Activated CD4-positive, alpha-beta T cell treated with anti-CD3 and anti-CD28 coated beads, Interleukin-2, Interleukin-4, amounts not matched to agents 100 ng/mL and 50 ng/mL, durations not matched to agents 16 hours and 8 hours (primary cell): Measurements from ENCODE around the gene TPCN2.

Experiments
- DNase-seq: peaks from one replicate; pipeline ENCODE4 v3.0.0-alpha.2; 2020; ENCODE audit warnings: low spot score

Gene TPCN2

GRCh38 chr11:69039501-69039900, 9.2 kb upstream of the TPCN2 start:
- no peak for DNase-seq

DNA sequence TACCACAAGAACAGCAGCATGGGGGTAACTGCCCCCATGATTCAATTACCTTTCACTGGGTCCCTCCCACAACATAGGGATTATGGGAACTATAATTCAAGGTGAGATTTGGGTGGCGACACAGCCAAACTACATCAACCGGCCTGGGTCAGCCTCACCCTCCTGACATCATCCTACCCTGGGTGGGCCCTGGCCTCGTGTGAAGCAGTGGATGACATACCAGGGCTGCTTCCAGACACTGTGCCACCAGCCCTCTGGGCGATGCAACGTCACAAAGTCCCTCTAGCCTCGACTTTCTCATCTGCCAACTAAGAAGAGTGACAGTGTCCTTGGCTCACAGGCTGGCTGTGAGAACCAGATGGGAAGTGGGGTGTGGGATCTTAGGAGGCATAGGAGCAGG, 8.7 kb upstream of the TPCN2 start:
- DNase-seq = no peak

DNA sequence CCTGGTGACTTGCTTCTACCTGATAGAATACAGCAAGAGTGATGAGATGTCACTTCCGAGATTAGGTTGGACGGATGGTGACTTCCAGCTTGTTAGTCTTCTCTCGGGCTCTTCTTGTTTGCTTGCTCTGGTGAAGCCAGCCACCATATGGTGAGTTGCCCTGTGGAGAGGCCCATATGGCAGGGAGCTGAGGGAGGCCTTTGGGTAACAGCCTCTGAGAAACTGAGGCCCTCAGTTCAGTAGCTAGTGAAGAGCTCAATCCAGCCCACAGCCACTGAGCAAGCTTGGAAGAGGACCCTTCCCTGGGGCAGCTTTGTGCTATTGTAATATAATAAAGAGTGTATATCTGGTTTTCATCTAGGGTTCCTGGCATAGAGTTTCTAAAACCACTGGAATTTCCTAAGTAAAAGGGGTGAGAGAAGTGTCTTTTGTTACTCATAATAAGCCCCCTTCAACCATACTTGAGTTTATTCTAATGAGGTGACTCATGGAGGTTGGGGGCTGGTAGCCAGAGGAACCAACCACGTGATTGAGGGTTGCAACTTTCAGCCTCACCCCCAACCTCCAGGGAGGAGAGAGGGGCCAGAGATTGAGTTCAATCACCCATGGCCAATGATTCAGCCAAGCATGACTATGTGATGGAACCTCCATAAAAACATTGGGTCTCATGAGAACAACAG, 8.0 kb upstream of the TPCN2 start:
- DNase-seq = no peak

DNA sequence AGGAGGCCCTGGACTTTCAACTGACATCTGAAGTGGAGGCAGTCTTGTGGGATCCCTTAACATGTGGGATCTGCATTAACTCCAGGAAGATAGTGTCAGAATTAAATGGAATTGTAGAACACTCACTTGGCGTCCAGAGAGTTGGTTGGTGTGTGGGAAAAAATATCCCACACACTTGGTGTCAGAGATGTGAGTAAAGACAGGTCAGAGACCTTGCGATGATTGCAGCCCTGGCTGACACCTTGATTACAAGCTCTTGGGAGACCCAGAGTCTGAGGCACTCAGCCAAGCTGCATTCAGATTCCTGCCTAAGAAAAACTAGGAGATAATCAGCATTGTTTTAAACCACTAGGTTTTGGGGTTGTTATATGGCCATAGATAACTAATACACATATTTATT, 7.2 kb upstream of the TPCN2 start:
- DNase-seq = no peak

- DNase-seq = peak; percentile 17
Measured at GRCh38 chr11:69044111-69045013, 4.4 kb upstream of the TPCN2 start.

GRCh38 chr11:69048031-69048693, 570 bp upstream of the TPCN2 start:
- no peak for DNase-seq

DNA sequence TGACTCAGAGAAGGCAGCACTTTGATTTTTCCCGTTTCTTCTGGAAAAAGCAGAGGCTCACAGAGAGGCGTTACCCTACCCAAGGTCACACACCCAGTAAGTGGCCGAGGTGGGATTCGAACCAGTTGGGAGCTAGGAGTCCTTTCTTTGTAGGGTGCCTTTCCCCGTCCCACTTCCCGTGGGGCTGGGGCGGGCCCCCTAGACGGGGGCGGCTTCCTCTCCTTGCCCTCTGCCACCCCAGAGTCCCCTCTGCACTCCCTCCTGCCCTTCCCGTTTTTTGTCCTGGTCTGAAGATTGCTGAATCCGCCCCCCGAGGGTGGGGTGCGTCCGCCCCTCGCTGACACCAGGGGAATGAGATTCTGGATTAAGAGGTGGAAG, 747 bp downstream of the TPCN2 start:
- DNase-seq = peak; percentile 10

DNA sequence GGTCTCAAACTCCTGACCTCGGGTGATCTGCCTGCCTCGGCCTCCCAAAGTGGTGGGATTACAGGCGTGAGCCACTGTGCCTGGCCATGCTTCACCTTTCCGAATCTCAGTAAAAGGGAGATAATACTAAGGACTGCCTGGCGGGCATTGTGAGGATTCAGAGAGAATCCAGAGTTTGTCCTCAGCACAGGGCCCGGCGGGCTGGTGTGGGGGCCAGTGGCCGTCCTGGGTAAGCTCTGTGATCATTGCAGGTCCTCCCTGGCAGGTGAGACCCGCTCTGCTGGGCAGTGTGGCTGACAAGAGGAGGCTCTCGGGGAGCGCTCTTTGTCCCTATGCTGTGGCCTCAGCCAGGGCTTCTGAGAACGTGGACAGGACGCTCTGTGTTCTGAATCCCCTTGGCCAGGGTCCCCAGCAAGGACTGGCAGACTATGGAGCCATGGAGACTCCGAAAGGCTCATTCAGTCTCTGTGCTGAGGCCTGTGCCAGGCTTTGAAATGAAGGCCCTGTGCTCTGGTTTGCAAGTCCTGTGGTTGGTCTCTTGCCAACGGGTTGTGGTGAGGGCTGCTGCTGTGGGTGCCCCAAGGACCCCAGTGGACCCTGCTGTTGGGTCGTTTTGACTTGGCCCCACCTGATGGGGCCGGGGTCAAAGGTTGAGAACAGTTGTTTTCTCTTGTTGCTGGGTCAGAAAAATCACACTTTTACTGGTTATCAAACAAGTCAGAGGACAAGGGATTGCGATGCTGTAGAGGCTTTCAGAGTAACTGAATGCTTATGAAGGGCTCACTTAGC, 2.1 kb downstream of the TPCN2 start:
- DNase-seq = no peak

- DNase-seq = no peak
Measured at GRCh38 chr11:69051381-69052342, 2.9 kb downstream of the TPCN2 start.

- DNase-seq = no peak
Measured at GRCh38 chr11:69052343-69053168, 3.8 kb downstream of the TPCN2 start.

DNA sequence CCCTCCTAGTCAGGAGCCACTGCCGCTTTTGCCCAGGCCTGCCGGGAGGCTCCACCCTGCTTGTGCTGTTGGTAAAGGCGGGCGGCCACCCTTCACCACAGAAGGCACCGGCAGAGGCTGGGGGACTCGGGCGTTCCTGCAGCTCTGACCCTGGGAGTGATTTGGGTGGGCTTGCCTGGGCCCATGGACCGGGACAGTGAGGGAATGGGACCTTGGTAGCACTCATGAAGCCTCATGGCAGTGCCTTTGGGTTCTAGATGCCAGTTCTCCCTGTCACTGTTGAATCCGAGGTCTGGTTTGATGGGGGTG, 4.4 kb downstream of the TPCN2 start:
- no peak for DNase-seq

- DNase-seq = no peak
Measured at GRCh38 chr11:69053546-69054396, 5.0 kb downstream of the TPCN2 start.

DNA sequence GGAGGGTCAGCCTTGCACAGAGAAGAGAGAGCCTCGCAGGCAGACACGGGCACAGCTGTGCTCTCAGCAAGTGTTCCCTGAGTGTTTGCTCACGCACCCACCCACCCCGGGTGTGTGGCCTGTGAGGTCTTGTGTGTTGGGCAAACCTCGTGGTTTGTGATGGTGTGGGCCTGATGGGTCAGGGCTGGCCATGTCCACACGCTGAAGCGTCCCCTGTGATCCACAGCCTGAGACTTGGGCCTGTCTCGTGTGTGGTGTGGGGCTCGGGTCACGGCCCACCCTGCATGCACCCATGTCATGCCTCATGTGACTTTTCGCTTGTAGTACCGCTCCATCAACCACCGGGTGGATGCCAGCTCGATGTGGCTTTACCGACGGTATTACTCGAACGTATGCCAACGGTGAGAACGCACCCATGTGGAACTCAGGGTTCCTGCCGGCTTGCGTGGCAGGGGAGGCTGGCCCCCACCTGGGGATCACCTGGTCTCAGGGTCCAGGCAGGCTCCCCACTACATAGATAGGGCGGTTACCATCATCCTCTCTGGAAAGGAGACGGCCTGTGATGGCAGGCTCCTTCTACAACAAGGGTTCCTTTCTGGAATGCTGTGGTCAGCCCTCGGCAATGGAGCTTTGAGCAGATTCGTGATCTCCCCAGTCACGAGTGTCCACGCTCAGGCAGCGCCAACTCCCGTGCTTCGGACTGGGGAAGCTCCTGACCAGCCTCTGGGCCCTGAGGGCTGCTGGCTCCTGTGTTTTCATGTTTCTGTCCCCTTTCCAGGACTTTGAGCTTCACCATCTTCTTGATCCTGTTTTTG, 5.9 kb downstream of the TPCN2 start:
- DNase-seq = no peak

DNA sequence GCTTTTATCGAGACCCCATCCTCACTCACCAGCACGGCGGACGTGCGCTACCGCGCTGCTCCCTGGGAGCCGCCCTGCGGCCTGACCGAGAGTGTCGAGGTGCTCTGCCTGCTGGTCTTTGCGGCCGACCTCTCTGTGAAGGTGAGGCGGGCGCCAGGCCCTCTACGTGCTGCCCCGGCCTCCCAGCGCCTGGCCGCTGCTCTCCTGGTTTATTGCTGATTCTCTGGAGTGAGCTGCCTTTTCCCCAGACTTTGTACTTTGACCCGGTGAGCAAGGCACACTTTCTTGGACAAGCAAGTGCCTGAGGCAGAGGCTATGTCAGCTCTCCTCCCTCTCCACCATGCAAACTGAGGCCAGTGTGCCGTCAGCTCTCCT, 6.5 kb downstream of the TPCN2 start:
- no peak for DNase-seq

- DNase-seq = peak; percentile 50
Measured at GRCh38 chr11:69055598-69056516, 7.1 kb downstream of the TPCN2 start.

DNA sequence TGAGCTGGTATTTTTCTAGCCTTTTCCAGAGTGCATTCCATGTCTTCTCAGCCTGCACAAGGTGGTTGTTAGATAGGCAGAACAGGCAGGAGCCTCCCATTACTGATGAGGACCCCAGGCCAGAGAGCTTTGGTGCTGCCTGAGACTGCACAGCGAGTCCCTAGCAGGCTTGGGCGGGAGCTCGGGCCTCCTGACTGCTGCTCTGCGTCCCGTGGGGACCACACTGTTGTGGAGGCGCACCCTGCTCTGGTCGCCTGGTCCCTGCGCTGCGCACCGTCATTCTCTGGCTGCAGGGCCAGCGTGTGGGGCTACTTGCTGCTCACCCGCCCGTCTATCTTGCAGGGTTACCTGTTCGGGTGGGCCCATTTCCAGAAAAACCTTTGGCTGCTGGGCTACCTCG, 8.5 kb downstream of the TPCN2 start:
- no peak for DNase-seq

DNA sequence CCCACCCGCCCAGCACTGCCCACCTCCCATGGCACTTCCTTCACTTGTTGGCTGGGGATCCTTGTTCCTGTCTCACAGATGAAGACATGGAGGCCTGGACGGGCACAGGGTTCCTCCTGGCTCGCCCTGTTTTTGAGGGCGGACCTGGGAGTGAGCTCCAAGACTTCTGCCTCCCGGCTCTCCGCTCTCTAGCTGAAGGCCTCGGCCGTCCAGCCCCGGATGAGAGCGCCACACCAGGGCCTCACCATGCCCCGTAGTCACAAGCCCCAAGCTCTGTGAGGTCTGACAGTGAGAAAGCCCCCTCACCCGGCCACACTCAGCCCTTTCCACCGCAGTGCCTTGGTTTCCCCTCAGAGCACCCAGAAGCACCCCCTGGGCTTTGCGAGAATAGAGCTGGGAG, 9.1 kb downstream of the TPCN2 start:
- DNase-seq = no peak
